ENCODE results near the gene TMEM200B. TPM values are rescaled to one million over a fixed set of nuclear protein-coding genes. Genes with fewer than 3 reads are reported as not detected.
"Not testable (repeated sequence)": the region's sequence is repeated elsewhere in the genome, so short reads cannot be mapped to it uniquely, and the experiment has no call there.

TMEM200B gene
- total RNA-seq, 2 donors from 2014 or later: 4.0 to 4.7 TPM

- intact Hi-C loops (cut with DNase I): no loop called here
- ATAC-seq: no peak
- DNase-seq: no peak
These were observed 4.4 kb downstream of the TMEM200B start for GRCh38 chr1:29119121-29119929.

- no peak for ATAC-seq
- no peak for DNase-seq
- intact Hi-C loops (cut with DNase I): no loop called here
These were observed 6.3 kb downstream of the TMEM200B start for GRCh38 chr1:29117381-29117780.

- ATAC-seq: no peak
- intact Hi-C loops (cut with DNase I): no loop called here
- no peak for DNase-seq
These were observed 9.0 kb downstream of the TMEM200B start for GRCh38 chr1:29114654-29115053.

GRCh38 chr1:29113413-29114117 is 10.1 kb downstream of the TMEM200B start:
- ATAC-seq: no peak
- no peak for DNase-seq
- intact Hi-C loops (cut with DNase I): no loop called here

- ATAC-seq: no peak
- DNase-seq: no peak
- intact Hi-C loops (cut with DNase I): no loop called here
These were observed 10.8 kb downstream of the TMEM200B start for GRCh38 chr1:29112705-29113412.

- ATAC-seq; intact Hi-C loops (cut with DNase I); DNase-seq: not testable (repeated sequence)
These were observed 15.7 kb downstream of the TMEM200B start for GRCh38 chr1:29108041-29108440.

- DNase-seq (no peak), ATAC-seq (no peak)
- intact Hi-C loops (cut with DNase I): no loop called here
These were observed 17.9 kb downstream of the TMEM200B start for GRCh38 chr1:29105822-29106221.

- DNase-seq (no peak), ATAC-seq (no peak)
- intact Hi-C loops (cut with DNase I): no loop called here
These were observed 23.2 kb downstream of the TMEM200B start for GRCh38 chr1:29100487-29100886.

GRCh38 chr1:29099286-29099685 is 24.4 kb downstream of the TMEM200B start:
- no peak for DNase-seq
- no peak for ATAC-seq
- intact Hi-C loops (cut with DNase I): no loop called here

GRCh38 chr1:29096231-29096886 is 27.3 kb downstream of the TMEM200B start:
- DNase-seq (no peak), ATAC-seq (no peak)
- intact Hi-C loops (cut with DNase I): no loop called here

GRCh38 chr1:29094954-29095353 is 28.7 kb downstream of the TMEM200B start:
- no peak for DNase-seq
- intact Hi-C loops (cut with DNase I): no loop called here
- ATAC-seq: no peak

GRCh38 chr1:29094433-29094832 is 29.3 kb downstream of the TMEM200B start:
- DNase-seq (no peak), ATAC-seq (no peak)
- intact Hi-C loops (cut with DNase I): no loop called here

GRCh38 chr1:29092704-29093103 is 31.0 kb downstream of the TMEM200B start:
- intact Hi-C loops (cut with DNase I); ATAC-seq: not testable (repeated sequence)

GRCh38 chr1:29090937-29091618 is 32.6 kb downstream of the TMEM200B start:
- intact Hi-C loops (cut with DNase I): no loop called here
- ATAC-seq: peak in 1 of 2 donors; percentile 45
- DNase-seq: no peak

More at GRCh38 chr1:29092704-29093103, 31.0 kb downstream of the TMEM200B start:
- DNase-seq: not testable (repeated sequence)

GRCh38 chr1:29084196-29084521 is 39.5 kb downstream of the TMEM200B start:
- ATAC-seq (no peak), DNase-seq (no peak)
- intact Hi-C loops (cut with DNase I): no loop called here

- DNase-seq (no peak), ATAC-seq (no peak)
- intact Hi-C loops (cut with DNase I): no loop called here
These were observed 40.1 kb downstream of the TMEM200B start for GRCh38 chr1:29083317-29084195.

GRCh38 chr1:29082519-29082918 is 41.2 kb downstream of the TMEM200B start:
- ATAC-seq (no peak), DNase-seq (no peak)
- intact Hi-C loops (cut with DNase I): no loop called here

GRCh38 chr1:29081201-29081600 is 42.5 kb downstream of the TMEM200B start:
- intact Hi-C loops (cut with DNase I): no loop called here
- no peak for DNase-seq
- no peak for ATAC-seq
